H1 (cell line): ENCODE results near the gene MIXL1. TPM values are rescaled to one million over a fixed set of nuclear protein-coding genes. Genes with fewer than 3 reads are reported as not detected.

Source experiments
- CTCF ChIP-seq, 3 experiments: IDR thresholded peaks; 1 replicate in 2 of 3; 2 replicates in 1 of 3; pipeline versions ENCODE4 v1.5.1 to v1.6.1; 2011; ENCODE audit warnings: low read length in 3 of 3, mild to moderate bottlenecking in 3 of 3, inconsistent platforms in 2 of 3, low read depth in 1 of 3, moderate library complexity in 1 of 3; ENCODE audit not compliant: insufficient read depth in 1 of 3; ENCODE audit errors: control extremely low read depth in 1 of 3
- polyA plus RNA-seq, 7 experiments: library from polyadenylated mRNA; depleted of rRNA in 3 of 7; stranded (reverse) in 5 of 7; unstranded in 2 of 7; fragments of >200 nt in 5 of 7; fragments of 200-250 nt in 2 of 7; gene quantifications; 1 replicate in 5 of 7; 2 replicates in 1 of 7; 4 replicates in 1 of 7; pipeline versions ENCODE4 v1.2.1 to v1.2.3, GENCODE V29; 2011 to 2013; ENCODE audit warnings: missing spikeins in 2 of 7, mixed read lengths in 2 of 7
- total RNA-seq: library from RNA; stranded (reverse); fragmentation: NEBNext Ultra II Directional; extraction: Animal tissue kit (Norgen Biotek cat#: 25700); gene quantifications from 2 replicates; pipeline ENCODE4 v1.2.1, GENCODE V29; 2021

Gene MIXL1
- total and polyA plus RNA-seq, 2 of the 8 experiments (the other 6 are each of a cell fraction or from before 2014, with no cell fraction given): 1.5 to 1.8 TPM

- no peak for TF ChIP-seq CTCF (IDR thresholded peaks at IDR 0.05; ENCODE audit: control extremely low read depth in 1 of 3, insufficient read depth in 1 of 3, low read depth in 1 of 3, low read length in 3 of 3)
Observed at GRCh38 chr1:226212545-226212944, 10.9 kb upstream of the MIXL1 start (continued).
